KMS-11 (cell line): ENCODE results near the gene FCN1.

ENCODE experiments used
- H2AFZ ChIP-seq: fragments of 200-600 bp; sonication (generic); 2 replicates; pipeline ENCODE4 v1.6.1; 2016; ENCODE audit warnings: antibody characterized with exemption, mixed run types, low read depth
- H3K27ac ChIP-seq: fragments of 200-600 bp; sonication (generic); 2 replicates; pipeline ENCODE4 v1.6.1; 2016; ENCODE audit warnings: mild to moderate bottlenecking, mixed run types
- H3K27me3 ChIP-seq: fragments of 200-600 bp; sonication (generic); 2 replicates; pipeline ENCODE4 v1.6.1; 2017; ENCODE audit warnings: mild to moderate bottlenecking, low read depth, mixed run types, moderate library complexity; ENCODE audit not compliant: insufficient read depth
- H3K36me3 ChIP-seq: fragments of 200-600 bp; sonication (generic); 2 replicates; pipeline ENCODE4 v1.6.1; 2017; ENCODE audit warnings: mild to moderate bottlenecking, mixed run types; ENCODE audit not compliant: insufficient read depth
- H3K4me1 ChIP-seq: fragments of 200-600 bp; sonication (generic); 2 replicates; pipeline ENCODE4 v1.6.1; 2016; ENCODE audit warnings: mild to moderate bottlenecking, low read depth, mixed run types; ENCODE audit not compliant: poor library complexity, severe bottlenecking
- H3K4me2 ChIP-seq: fragments of 200-600 bp; sonication (generic); 2 replicates; pipeline ENCODE4 v1.7.0; 2016; ENCODE audit warnings: mild to moderate bottlenecking, mixed run types
- H3K4me3 ChIP-seq: fragments of 200-600 bp; sonication (generic); IDR thresholded peaks from 2 replicates; pipeline ENCODE4 v1.6.1; 2017; ENCODE audit warnings: low read depth, low read length, mixed read lengths; ENCODE audit not compliant: insufficient read depth
- H3K79me2 ChIP-seq: fragments of 200-600 bp; sonication (generic); 2 replicates; pipeline ENCODE4 v1.6.1; 2016; ENCODE audit warnings: low read depth, mixed run types; ENCODE audit not compliant: insufficient read depth
- H3K9ac ChIP-seq: fragments of 200-600 bp; sonication (generic); 2 replicates; pipeline ENCODE4 v1.6.1; 2016; ENCODE audit warnings: mild to moderate bottlenecking, mixed run types
- H4K20me1 ChIP-seq: fragments of 200-600 bp; sonication (generic); 2 replicates; pipeline ENCODE4 v1.6.1; 2016; ENCODE audit warnings: mild to moderate bottlenecking, mixed run types; ENCODE audit not compliant: insufficient read depth
- TF ChIP-seq, protein P1 (sequence below): fragments of 200-600 bp; sonication (generic); conservative IDR thresholded peaks from 2 replicates; pipeline ENCODE4 v1.6.1; 2017; ENCODE audit warnings: low read depth, mild to moderate bottlenecking, antibody characterized with exemption, low read length, moderate library complexity, mixed read lengths

The FCN1 gene

GRCh38 chr9:134889386-134890154, 28.1 kb downstream of the FCN1 start:
- Histone ChIP-seq H3K4me2 (no peak overlapping the region), H3K4me1 (no peaks in the 10 kb centered on the region), H3K27ac (no peak overlapping the region), H4K20me1 (no peaks in the 10 kb centered on the region), H3K9ac (no peak overlapping the region), H3K27me3 (peaks cover 19% of the 10 kb centered on the region; the same call in 1 of the 2 replicates), H3K79me2 (no peaks in the 10 kb centered on the region), H2AFZ (no peak overlapping the region), H3K4me3 (no peak overlapping the region), H3K36me3 (no peaks in the 10 kb centered on the region)
- TF ChIP-seq, protein P1, sequence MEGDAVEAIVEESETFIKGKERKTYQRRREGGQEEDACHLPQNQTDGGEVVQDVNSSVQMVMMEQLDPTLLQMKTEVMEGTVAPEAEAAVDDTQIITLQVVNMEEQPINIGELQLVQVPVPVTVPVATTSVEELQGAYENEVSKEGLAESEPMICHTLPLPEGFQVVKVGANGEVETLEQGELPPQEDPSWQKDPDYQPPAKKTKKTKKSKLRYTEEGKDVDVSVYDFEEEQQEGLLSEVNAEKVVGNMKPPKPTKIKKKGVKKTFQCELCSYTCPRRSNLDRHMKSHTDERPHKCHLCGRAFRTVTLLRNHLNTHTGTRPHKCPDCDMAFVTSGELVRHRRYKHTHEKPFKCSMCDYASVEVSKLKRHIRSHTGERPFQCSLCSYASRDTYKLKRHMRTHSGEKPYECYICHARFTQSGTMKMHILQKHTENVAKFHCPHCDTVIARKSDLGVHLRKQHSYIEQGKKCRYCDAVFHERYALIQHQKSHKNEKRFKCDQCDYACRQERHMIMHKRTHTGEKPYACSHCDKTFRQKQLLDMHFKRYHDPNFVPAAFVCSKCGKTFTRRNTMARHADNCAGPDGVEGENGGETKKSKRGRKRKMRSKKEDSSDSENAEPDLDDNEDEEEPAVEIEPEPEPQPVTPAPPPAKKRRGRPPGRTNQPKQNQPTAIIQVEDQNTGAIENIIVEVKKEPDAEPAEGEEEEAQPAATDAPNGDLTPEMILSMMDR: no peak

- Histone ChIP-seq H4K20me1 (no peaks in the 10 kb centered on the region), H3K79me2 (no peaks in the 10 kb centered on the region), H3K27me3 (peaks cover 24% of the 10 kb centered on the region; the same call in 1 of the 2 replicates), H3K27ac (no peak overlapping the region), H3K4me3 (no peak overlapping the region), H3K9ac (no peak overlapping the region), H2AFZ (no peak overlapping the region), H3K4me2 (no peak overlapping the region), H3K4me1 (no peaks in the 10 kb centered on the region), H3K36me3 (no peaks in the 10 kb centered on the region)
- TF ChIP-seq, protein P1: no peak
Observed at GRCh38 chr9:134888603-134889190, 29.0 kb downstream of the FCN1 start.

DNA sequence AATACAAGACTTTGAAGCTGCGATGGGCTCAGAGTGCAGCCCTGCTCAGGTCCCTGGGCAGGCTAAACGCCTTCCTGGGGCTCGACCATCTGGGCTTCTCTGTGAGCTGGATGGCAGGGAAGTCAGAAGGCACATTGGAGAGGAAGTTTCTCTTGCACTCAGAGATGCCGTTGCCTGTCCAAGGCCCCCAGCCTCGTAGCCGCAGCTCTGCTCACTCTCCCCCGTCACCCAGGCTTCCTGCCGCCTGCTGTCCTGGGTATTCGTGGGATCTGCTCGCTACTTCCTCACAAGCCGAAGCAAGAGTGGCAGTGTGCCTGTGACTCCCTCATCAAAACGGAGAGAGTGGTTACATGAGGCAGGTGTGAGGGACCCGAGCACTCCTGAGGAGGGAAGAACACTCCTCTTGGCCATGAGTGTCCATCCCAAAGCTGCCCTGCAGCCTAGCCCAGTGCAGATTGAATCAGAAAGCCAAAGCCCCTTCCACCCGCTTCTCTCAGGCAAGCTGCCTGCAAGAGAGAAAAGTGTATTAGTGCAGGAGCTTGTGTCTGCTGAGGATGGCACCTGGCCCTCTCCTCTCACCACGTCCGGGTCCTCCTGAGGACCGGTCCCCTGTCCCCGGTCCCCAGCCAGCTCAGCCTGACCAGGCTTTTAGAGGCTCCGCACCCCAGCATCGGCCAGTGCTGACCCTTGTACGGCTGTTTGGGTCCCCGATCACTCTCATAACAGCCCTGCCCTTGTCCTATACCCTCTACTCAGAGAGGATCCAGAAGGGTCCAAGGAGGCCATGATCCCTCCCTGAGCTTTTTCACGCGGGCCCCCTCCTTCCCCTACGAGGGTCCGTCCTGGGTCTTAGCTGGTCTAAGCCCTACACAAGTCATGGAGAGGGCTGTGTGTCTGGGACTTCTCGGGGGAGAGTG, 29.8 kb downstream of the FCN1 start:
- Histone ChIP-seq H3K27me3 (peaks cover 24% of the 10 kb centered on the region; the same call in 1 of the 2 replicates), H3K9ac (no peak overlapping the region)

DNA sequence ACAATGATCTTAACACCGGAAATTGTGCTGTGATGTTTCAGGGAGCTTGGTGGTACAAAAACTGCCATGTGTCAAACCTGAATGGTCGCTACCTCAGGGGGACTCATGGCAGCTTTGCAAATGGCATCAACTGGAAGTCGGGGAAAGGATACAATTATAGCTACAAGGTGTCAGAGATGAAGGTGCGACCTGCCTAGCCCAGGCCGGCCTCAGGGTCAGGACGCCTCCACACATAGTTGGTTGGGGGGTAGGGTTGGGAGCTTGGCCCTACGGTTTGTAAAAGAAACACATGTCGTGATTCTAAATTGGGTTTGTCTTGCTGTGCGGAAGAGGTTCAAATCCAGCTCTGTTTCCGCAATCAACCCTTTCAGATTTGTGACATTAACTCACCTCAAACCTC, 30.5 kb downstream of the FCN1 start:
- no peaks in the 10 kb centered on the region for H4K20me1 ChIP-seq
- H3K4me3 ChIP-seq: no peak overlapping the region
- H3K36me3 ChIP-seq: no peaks in the 10 kb centered on the region
- H3K27me3 ChIP-seq: peaks cover 24% of the 10 kb centered on the region; the same call in 1 of the 2 replicates
- TF ChIP-seq, protein P1: no peak
- H3K27ac ChIP-seq: no peak overlapping the region
- no peak overlapping the region for H2AFZ ChIP-seq
- H3K4me1 ChIP-seq: no peaks in the 10 kb centered on the region
- no peaks in the 10 kb centered on the region for H3K79me2 ChIP-seq
- H3K9ac ChIP-seq: no peak overlapping the region
- H3K4me2 ChIP-seq: no peak overlapping the region

More for the DNA sequence above, 29.8 kb downstream of the FCN1 start:
- no peak overlapping the region for H3K4me3 ChIP-seq
- no peak overlapping the region for H3K27ac ChIP-seq
- H3K79me2 ChIP-seq: no peaks in the 10 kb centered on the region
- TF ChIP-seq, protein P1: no peak
- H3K4me2 ChIP-seq: no peak overlapping the region
- no peak overlapping the region for H2AFZ ChIP-seq
- no peaks in the 10 kb centered on the region for H3K36me3 ChIP-seq
- no peaks in the 10 kb centered on the region for H3K4me1 ChIP-seq
- no peaks in the 10 kb centered on the region for H4K20me1 ChIP-seq
